Brain microvascular endothelial cell (primary cell): ENCODE data around the gene VPS13C.

Experiments used
- DNase-seq: peaks from one replicate; pipeline ENCODE4 v3.0.0-alpha.2; 2020
- H3K27ac ChIP-seq: fragments of 250-450 bp; sonication (Bioruptor Pico); 2 replicates; pipeline ENCODE4 v1.5.1; 2020; ENCODE audit warnings: mild to moderate bottlenecking, moderate library complexity
- H3K27me3 ChIP-seq: fragments of 250-450 bp; sonication (Bioruptor Pico); replicated peaks from 2 replicates; pipeline ENCODE4 v1.5.1; 2020; ENCODE audit warnings: mild to moderate bottlenecking
- H3K36me3 ChIP-seq: fragments of 250-450 bp; sonication (Bioruptor Pico); replicated peaks from 2 replicates; pipeline ENCODE4 v1.5.1; 2020; ENCODE audit warnings: mild to moderate bottlenecking
- H3K4me3 ChIP-seq: 2 replicates; pipeline ENCODE4 v1.5.1; 2011; ENCODE audit warnings: low read depth, mild to moderate bottlenecking, control low read depth, low read length, moderate library complexity
- CTCF ChIP-seq: IDR thresholded peaks from 2 replicates; pipeline ENCODE4 v1.5.1; 2011; ENCODE audit warnings: low read depth, mild to moderate bottlenecking, moderate library complexity, low read length, control low read depth, inconsistent platforms; ENCODE audit errors: missing control alignments
- in situ Hi-C: cut with HindIII; loops from 2 replicates; pipeline ENCODE4 v1.10.0; 2017; ENCODE audit warnings: low sequenced_read_pairs, low pct_ligation_motif_present

VPS13C gene

GRCh38 chr15:61832223-61832622, 228.0 kb downstream of the VPS13C start:
- H3K36me3 ChIP-seq: no peaks in the 10 kb centered on the region

DNA sequence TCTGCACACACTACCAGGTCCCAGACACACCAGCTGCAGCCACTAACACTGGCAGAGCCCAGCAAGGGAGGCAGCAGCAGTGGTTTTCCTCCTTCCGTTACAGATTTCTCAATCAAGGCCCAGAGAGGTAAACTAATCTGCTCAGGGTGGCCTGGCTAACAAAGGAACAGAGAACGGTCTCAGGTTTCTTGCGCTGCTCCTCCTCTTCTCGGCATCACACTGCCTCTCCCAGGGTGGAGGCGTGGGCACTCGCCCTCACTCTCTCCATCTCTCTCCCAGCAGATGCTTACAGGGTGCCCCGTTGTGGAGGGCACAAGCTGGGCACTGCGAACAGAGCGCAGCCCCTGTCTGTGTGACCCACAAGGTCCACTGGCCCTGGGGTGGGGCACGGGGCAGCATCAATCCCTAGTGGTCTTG, 228.7 kb downstream of the VPS13C start:
- Histone ChIP-seq H3K27ac (no peak overlapping the region), H3K27me3 (peaks cover 22% of the 10 kb centered on the region), H3K36me3 (no peaks in the 10 kb centered on the region), H3K4me3 (no peak overlapping the region)
- DNase-seq: no peak
- in situ Hi-C loops: no loop called here
- no peak for TF ChIP-seq CTCF

More at GRCh38 chr15:61832223-61832622, 228.0 kb downstream of the VPS13C start:
- in situ Hi-C loops: no loop called here
- peaks cover 26% of the 10 kb centered on the region for H3K27me3 ChIP-seq
- H3K27ac ChIP-seq: no peak overlapping the region
- no peak for DNase-seq
- H3K4me3 ChIP-seq: no peak overlapping the region
- TF ChIP-seq CTCF: no peak

DNA sequence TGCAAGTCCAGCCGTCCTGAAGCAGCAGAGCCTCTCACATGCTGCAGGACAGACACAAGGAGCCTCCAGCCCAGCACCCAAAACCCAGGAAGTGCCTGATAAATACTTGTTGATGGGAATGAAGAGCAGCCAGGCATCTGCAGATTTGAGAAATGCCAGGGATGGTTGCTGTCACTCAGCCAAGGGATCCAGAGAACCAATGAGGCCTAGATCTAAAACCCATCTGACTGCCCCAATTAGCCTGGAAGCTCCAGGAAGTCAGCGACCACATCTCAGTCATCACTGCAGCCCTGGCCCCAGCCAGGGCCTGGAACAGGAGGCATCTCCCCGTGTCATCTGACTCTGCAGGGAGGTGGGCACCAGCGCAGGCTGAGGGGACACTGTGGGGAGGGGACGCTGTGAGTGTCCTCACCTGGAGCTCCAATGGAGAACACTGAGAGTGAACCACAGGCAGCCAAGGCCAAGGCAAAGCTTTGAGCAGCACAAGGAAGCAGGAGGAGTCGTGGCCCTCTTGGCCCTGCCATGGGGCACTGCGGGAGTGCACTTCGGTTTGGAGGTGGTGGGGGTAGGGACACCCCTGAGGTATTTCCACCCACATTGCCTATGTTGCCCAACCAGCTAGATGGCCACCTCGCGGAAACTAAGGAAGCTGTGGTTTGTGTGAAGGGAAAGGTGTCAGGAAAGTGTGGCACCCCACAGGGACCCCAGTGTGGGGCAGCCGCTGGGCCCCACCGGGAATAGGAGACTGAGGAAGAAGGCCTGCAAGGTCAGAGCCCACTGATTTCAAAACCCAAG, 229.5 kb downstream of the VPS13C start:
- no peaks in the 10 kb centered on the region for H3K36me3 ChIP-seq
- peaks cover 22% of the 10 kb centered on the region for H3K27me3 ChIP-seq
- in situ Hi-C loops: no loop called here
- H3K27ac ChIP-seq: no peak overlapping the region
- H3K4me3 ChIP-seq: no peak overlapping the region
- TF ChIP-seq CTCF: no peak
- no peak for DNase-seq

DNA sequence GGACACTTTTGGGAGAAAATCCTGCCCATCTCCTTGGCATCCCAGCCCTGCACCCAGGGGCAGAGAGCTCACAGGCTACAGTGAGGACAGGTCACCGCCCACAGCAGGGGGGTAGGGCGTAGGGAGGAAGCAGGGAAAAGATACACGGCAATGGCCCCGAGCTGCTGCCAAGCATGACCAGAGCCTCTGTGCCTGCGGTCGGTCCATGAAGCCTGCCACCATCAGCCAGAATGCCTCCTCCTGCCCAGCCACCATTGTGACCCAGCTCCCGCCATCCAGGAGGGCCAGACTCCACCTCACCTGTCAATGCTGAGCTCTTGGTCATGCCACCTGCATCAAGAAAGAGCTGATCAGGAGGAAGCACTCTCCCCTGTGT, 230.7 kb downstream of the VPS13C start:
- H3K27ac ChIP-seq: no peak overlapping the region
- no peak for DNase-seq
- H3K4me3 ChIP-seq: no peak overlapping the region
- in situ Hi-C loops: no loop called here
- TF ChIP-seq CTCF: no peak
- H3K36me3 ChIP-seq: no peaks in the 10 kb centered on the region
- H3K27me3 ChIP-seq: peaks cover 13% of the 10 kb centered on the region

DNA sequence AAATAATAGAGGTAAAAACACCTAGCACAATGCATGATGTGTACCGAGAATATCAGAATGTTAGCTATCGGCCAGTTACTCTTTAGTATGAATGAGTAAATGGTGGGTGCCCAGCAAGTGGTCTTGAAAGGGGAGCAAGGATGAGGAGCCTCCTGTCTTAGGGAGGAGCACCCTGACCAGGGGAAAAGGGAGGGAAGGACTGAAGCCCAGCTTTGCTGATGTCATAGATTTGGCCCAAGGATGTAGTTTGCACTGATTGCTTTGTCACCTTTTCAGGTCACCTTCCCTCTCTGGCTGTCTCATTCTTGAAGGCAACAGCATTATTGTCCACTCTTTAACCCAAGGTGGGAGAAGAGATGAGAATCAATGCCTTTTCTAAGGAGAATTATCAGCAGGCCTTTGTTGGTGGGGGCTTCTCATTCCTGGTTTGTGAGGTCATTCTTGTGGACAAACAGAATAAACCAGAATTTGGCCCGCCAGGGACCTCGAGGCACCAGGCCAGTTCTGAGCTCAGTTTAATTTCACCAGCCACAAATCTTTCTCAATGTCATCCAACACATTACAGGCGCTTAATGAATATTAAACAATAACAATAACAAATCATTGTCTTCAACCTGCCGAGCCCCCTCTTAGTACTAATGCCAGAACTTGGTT, 231.3 kb downstream of the VPS13C start:
- peaks cover 10% of the 10 kb centered on the region for H3K27me3 ChIP-seq
- no peak overlapping the region for H3K27ac ChIP-seq
- no peaks in the 10 kb centered on the region for H3K36me3 ChIP-seq
- TF ChIP-seq CTCF: no peak
- DNase-seq: no peak
- H3K4me3 ChIP-seq: no peak overlapping the region
- in situ Hi-C loops: no loop called here
